Ishikawa (cell line): ENCODE results near the gene COQ8B.
A peak's percentile ranks its signal among the peaks of the same experiment; 100 is the strongest.

Experiments used
- CEBPB ChIP-seq: IDR thresholded peaks from 2 replicates; pipeline ENCODE4 v1.6.1; 2012
- CREB1 ChIP-seq: IDR thresholded peaks from 2 replicates; pipeline ENCODE4 v1.6.1; 2012; ENCODE audit warnings: low read depth
- EGR1 ChIP-seq: IDR thresholded peaks from 2 replicates; pipeline ENCODE4 v1.6.1; 2012
- EP300 ChIP-seq: IDR thresholded peaks from 2 replicates; pipeline ENCODE4 v1.6.1; 2012; ENCODE audit warnings: borderline replicate concordance
- FOXM1 ChIP-seq: IDR thresholded peaks from 2 replicates; pipeline ENCODE4 v1.6.1; 2012; ENCODE audit warnings: low read depth, borderline replicate concordance
- MAX ChIP-seq: IDR thresholded peaks from 2 replicates; pipeline ENCODE4 v1.6.1; 2012
- NFIC ChIP-seq: IDR thresholded peaks from 2 replicates; pipeline ENCODE4 v1.6.1; 2012
- RAD21 ChIP-seq: IDR thresholded peaks from 2 replicates; pipeline ENCODE4 v1.6.1; 2012; ENCODE audit warnings: low read depth
- REST ChIP-seq: IDR thresholded peaks from 2 replicates; pipeline ENCODE4 v1.6.1; 2012; ENCODE audit warnings: low read depth, mild to moderate bottlenecking
- TAF1 ChIP-seq: IDR thresholded peaks from 2 replicates; pipeline ENCODE4 v1.6.1; 2012; ENCODE audit warnings: low read depth, mild to moderate bottlenecking
- TCF12 ChIP-seq: IDR thresholded peaks from 2 replicates; pipeline ENCODE4 v1.6.1; 2012; ENCODE audit warnings: low read depth
- TEAD4 ChIP-seq: IDR thresholded peaks from 2 replicates; pipeline ENCODE4 v1.6.1; 2012
- USF1 ChIP-seq: IDR thresholded peaks from 2 replicates; pipeline ENCODE4 v1.6.1; 2012
- YY1 ChIP-seq: IDR thresholded peaks from 2 replicates; pipeline ENCODE4 v1.6.1; 2012; ENCODE audit warnings: low read depth
- ZBTB7A ChIP-seq: IDR thresholded peaks from 2 replicates; pipeline ENCODE4 v1.6.1; 2012; ENCODE audit warnings: low read depth

The COQ8B gene

GRCh38 chr19:40690050-40690692, 26.5 kb downstream of the COQ8B start, which contains the start of gene NUMBL:
Gene NUMBL (minus strand): TSS chr19:40690651. CDS start chr19:40690483, 168 bp downstream.
- TF ChIP-seq FOXM1 (no peak), ZBTB7A (peak; percentile 60; the same call in 1 of the 2 replicates)

- TF ChIP-seq TCF12 (no peak), REST (no peak), USF1 (no peak), YY1 (no peak), TEAD4 (no peak), CREB1 (no peak), EP300 (no peak), MAX (no peak), FOXM1 (no peak), EGR1 (no peak), ZBTB7A (no peak), RAD21 (no peak), TAF1 (no peak), NFIC (no peak), CEBPB (no peak)
Observed at GRCh38 chr19:40689339-40690049, 27.2 kb downstream of the COQ8B start.

GRCh38 chr19:40688987-40689338, 27.7 kb downstream of the COQ8B start:
- TF ChIP-seq MAX = no peak
- no peak for TF ChIP-seq RAD21
- TF ChIP-seq CEBPB = no peak
- no peak for TF ChIP-seq EGR1
- TF ChIP-seq YY1 = no peak
- TF ChIP-seq REST = no peak
- no peak for TF ChIP-seq ZBTB7A
- no peak for TF ChIP-seq TAF1
- TF ChIP-seq TEAD4 = no peak
- no peak for TF ChIP-seq EP300
- no peak for TF ChIP-seq CREB1
- TF ChIP-seq NFIC = no peak
- TF ChIP-seq TCF12 = no peak
- TF ChIP-seq FOXM1 = no peak
- TF ChIP-seq USF1 = no peak

GRCh38 chr19:40688309-40688708, 28.4 kb downstream of the COQ8B start:
- no peak for TF ChIP-seq CREB1
- TF ChIP-seq TCF12 = no peak
- no peak for TF ChIP-seq RAD21
- no peak for TF ChIP-seq NFIC
- TF ChIP-seq YY1 = no peak
- TF ChIP-seq TAF1 = no peak
- TF ChIP-seq TEAD4 = no peak

- TF ChIP-seq REST = no peak
- no peak for TF ChIP-seq RAD21
- no peak for TF ChIP-seq EP300
Observed at GRCh38 chr19:40687525-40688016, 29.1 kb downstream of the COQ8B start.
